ENCODE data around the gene MAPK1IP1L.

The MAPK1IP1L gene

DNA sequence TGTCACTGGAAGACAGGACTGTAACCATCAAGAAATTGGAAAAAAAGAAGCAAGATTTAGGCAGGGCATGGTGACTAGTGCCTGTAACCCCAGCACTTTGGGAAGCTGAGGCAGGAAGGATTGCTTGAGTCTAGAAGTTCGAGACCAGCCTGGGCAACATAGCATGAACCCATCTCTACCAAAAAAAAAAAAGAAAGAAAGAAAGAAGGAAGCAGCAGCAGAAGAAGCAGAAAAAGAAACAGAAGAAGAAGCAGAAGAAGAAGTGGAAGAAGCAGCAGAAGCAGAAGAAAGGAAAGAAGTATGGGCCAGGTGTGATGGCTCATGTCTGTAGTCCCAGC, 47.1 kb downstream of the MAPK1IP1L start:
- DNase-seq (ENCODE audit: extremely low spot score): no peak
- ChIA-PET CTCF (interaction anchor here (0.9 to 1.9 kb wide), 10 partner anchors 9 to 287 kb away, joined by 3 to 11 read pairs (median 4); partner anchors contain the start of genes MAPK1IP1L, SOCS4 and WDHD1), POLR2A (no interaction called here)
- TF ChIP-seq, protein P1, sequence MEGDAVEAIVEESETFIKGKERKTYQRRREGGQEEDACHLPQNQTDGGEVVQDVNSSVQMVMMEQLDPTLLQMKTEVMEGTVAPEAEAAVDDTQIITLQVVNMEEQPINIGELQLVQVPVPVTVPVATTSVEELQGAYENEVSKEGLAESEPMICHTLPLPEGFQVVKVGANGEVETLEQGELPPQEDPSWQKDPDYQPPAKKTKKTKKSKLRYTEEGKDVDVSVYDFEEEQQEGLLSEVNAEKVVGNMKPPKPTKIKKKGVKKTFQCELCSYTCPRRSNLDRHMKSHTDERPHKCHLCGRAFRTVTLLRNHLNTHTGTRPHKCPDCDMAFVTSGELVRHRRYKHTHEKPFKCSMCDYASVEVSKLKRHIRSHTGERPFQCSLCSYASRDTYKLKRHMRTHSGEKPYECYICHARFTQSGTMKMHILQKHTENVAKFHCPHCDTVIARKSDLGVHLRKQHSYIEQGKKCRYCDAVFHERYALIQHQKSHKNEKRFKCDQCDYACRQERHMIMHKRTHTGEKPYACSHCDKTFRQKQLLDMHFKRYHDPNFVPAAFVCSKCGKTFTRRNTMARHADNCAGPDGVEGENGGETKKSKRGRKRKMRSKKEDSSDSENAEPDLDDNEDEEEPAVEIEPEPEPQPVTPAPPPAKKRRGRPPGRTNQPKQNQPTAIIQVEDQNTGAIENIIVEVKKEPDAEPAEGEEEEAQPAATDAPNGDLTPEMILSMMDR (IDR thresholded peaks at IDR 0.05; ENCODE audit: control extremely low read depth, extremely low read depth, low read depth, missing control alignments): no peak

DNA sequence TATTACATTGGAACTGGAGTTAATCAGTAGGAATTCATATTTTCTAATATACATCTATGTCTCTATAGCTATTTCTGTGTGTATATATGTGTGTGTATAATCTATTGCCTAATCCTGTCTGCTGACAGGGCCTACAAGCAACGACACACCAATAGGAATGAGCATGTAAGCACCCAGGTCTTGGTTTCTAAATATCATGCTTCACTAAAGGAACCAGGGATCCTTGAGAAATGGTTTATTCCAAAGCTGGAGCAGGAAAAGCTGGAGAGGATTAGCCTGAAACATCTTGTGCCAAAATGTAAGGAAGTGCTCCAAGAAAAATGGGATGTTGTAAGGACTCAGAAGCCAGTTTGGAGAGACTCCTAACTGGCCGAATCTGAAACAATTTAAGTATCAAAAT, 48.3 kb downstream of the MAPK1IP1L start:
- ChIA-PET CTCF (interaction anchor here (0.8 to 1.4 kb wide), 7 partner anchors 9 to 61 kb away, joined by 3 to 11 read pairs (median 4); no protein-coding TSS in a partner anchor), POLR2A (interaction anchor here (0.7 kb wide), 2 partner anchors 23 to 491 kb away, joined by 4 to 6 read pairs; no protein-coding TSS in a partner anchor)
- DNase-seq (ENCODE audit: extremely low spot score): no peak
- TF ChIP-seq, protein P1 (IDR thresholded peaks at IDR 0.05; ENCODE audit: control extremely low read depth, extremely low read depth, low read depth, missing control alignments): no peak

DNA sequence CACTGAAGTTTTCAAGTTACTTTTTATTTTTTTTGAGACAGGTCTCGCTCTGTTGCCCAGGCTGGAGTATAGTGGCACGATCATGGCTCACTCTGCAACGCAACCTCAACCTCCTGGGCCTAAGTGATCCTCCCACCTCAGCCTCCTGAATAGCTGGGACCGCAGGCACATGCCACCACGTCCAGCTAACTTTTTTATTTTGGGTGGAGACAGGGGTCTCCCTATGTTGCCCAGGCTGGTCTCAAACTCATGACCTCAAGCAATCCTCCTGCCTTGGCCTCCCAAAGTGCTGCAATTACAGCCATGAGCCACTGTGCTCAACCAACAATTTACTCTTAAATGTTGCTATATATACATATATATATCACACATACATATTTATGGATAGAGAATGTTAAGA, 50.3 kb downstream of the MAPK1IP1L start:
- DNase-seq (ENCODE audit: extremely low spot score): no peak
- ChIA-PET POLR2A (no interaction called here), CTCF (interaction anchor here (1.1 to 3.2 kb wide), 2 partner anchors 9 to 36 kb away, joined by 3 to 30 read pairs; no protein-coding TSS in a partner anchor)

DNA sequence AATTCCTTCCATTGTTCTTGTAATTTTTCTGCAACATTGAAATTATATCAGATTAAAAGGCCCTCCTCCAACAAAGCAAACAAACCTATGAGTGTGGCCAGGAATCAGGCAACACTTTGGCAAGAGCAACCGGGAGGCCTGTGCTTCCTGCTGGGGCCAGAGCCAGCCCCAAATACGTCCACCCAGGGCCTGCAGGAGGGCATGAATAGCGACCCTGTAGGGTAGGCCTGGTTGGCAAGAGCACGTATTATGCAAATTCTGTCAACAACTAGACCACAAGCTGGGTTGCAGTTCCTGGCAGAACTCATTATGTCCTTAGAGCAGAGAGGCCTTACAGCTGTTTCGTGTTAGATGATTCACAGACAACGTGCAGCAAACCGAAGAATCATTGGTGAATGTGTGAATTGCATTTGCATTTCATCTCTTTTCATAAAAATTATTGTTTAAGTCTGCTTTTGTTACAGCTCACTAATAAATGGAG, 50.7 kb downstream of the MAPK1IP1L start:
- TF ChIP-seq, protein P1 (IDR thresholded peaks at IDR 0.05; ENCODE audit: control extremely low read depth, extremely low read depth, low read depth, missing control alignments): no peak
- ChIA-PET CTCF (interaction anchor here (1.1 to 3.2 kb wide), 9 partner anchors 10 to 111 kb away, joined by 3 to 30 read pairs (median 4); partner anchors contain the start of genes DLGAP5, LGALS3 and MAPK1IP1L), POLR2A (no interaction called here)
- peak; percentile 77 for DNase-seq (ENCODE audit: extremely low spot score)

More for the DNA sequence above, 50.3 kb downstream of the MAPK1IP1L start:
- TF ChIP-seq, protein P1 (IDR thresholded peaks at IDR 0.05; ENCODE audit: control extremely low read depth, extremely low read depth, low read depth, missing control alignments): no peak

DNA sequence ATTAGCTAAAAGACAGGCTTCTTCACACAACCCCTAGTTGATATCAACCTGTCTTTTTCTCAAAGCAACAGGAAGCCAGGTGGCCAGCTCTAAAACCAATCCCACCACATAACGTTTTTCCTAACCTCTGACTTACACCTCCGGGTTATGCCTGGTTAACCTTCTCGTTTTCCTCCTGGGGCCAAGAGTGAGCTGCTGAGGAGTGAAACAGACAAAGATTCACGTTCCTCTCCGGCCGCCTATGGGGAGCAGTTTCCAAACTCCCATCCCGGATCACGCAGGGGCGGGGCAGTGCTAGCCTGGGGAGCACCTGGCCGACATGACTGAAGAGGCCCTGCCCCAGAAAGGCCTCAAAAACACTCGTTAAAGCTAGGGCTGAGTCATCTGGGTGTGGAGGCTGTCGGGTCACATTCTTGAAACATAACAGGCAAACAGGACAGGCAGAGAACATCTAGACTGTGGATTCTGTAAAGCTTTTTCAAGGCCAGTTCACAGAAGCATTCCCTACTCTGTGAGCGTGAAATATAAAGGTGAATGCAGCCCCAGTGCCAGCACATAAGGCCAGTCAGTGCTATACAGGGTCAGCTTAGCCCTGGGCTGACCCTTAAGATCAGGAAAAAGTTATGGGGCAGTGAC, 51.7 kb downstream of the MAPK1IP1L start:
- CTCF ChIA-PET: interaction anchor here (0.8 to 3.2 kb wide), 13 partner anchors 11 to 110 kb away, joined by 3 to 30 read pairs (median 4); partner anchors contain the start of genes DLGAP5, LGALS3 and MAPK1IP1L
- POLR2A ChIA-PET: no interaction called here
- peak; percentile 59 for DNase-seq (ENCODE audit: extremely low spot score)
- TF ChIP-seq, protein P1 (IDR thresholded peaks at IDR 0.05; ENCODE audit: control extremely low read depth, extremely low read depth, low read depth, missing control alignments): no peak

DNA sequence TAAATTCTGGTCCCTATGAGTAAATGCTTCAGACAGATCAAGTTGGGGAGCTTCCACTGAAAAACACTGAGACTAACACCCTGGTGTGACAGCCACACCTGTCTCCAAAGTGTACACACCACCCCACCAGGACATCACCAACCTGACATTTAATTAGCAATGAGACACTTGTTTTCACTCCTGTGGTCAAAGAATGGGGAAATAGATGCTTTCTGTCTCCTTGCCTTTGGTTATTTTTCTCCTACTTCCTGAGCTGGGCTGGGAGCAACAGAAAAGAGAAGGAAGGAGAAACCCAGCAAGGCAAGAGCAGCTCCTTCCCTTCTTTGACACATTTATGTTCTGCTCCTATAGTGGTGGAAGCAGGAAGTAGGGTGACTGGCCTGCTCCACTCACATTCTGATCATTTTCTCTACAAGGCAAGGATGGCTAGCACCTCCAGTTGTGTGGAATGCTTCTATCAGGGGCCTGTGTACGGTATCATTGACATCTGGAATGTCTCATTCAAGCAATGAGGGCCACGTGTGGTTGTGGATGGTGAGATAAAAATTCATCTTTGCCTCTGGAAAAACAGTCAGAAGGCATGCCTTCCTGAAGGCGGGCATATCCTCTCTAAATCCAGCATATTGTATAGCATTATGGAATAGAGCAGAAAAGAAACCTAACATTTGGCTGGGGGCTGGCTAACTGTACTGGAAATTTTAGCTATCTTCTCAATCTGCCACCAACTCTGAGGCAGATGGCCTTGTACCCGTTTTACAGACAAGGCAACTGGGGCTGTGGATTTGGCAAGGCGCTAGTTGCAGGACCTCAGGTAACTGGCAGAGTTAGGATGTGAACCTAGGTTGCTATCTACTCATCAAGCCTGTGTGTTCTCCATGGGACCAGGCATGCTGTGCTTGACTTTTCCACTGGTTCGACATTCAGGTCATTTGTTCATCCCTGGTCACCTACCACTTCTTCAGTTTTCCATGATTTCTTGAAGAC, 52.8 kb downstream of the MAPK1IP1L start:
- POLR2A ChIA-PET: no interaction called here
- DNase-seq (ENCODE audit: extremely low spot score): no peak
- CTCF ChIA-PET: interaction anchor here (1.0 to 3.2 kb wide), 6 partner anchors 12 to 57 kb away, joined by 3 to 30 read pairs (median 6); partner anchors contain the start of gene MAPK1IP1L
- TF ChIP-seq, protein P1 (IDR thresholded peaks at IDR 0.05; ENCODE audit: control extremely low read depth, extremely low read depth, low read depth, missing control alignments): no peak
